AML-193 (cell line): Measurements from ENCODE around the gene RPL13.

Source experiments
- DNase-seq, 2 experiments: peaks; one replicate each; lab custom pipeline; 2025; lab: John Stamatoyannopoulos, UW

The RPL13 gene

DNA sequence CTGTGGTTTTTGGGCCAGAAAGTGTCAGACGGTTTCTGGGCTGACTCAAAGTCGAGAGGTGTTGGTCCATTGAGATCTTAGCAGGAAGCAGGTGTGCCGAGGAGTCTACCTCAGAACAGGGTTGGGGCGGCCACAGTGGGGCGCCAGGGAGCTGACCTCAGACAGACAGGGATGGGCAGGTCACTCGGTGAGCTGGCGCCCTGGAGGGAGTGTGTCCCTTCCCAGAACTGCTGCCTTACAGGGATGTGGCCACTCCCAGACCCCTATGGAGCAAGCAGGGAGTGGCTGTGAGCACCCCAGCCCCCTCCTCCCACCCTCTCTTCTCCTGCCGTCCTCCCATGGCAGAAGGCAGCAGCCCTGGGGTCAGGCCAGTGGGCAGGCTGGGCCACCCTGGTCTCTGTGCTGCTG, 39.0 kb downstream of the RPL13 start:
- DNase-seq = peak in 1 of 2 experiments; percentile 21

DNA sequence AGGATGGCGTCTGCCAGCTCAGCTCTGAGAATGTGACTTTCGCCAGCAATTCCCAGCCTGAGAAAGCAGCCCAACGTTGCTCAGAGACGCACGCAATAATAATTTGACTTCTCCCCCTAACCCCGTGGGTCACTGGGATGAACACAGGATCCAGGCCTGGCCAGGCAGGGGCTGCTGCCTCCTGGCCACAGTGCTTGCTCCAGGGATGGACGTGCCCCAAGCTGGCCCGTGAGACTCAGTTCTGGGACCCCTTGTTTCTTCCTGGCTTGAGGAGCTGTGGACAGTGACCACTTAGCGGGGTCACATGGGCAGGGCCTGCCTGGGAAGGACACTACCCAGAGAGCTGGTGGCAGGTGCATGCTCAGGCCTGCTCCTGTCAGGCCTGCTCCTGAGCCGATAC, 39.4 kb downstream of the RPL13 start:
- no peak for DNase-seq

DNA sequence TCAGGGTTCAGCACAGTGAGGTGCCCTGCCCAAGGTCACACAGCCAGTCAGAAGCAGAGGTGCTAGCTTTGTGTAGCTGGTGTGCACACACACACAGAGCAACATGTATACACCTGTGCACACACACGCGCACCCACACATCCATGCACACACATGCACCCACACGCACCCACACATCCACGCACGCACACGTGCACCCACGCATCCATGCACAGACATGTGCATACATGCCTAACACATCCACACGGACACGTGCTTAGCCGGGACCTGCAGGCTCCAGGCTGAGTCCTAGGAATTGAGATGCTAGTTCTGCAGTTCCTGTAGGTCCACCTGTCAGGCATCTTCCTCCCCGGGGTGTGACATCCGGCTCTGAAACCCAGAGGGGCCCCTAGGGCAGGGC, 39.9 kb downstream of the RPL13 start:
- DNase-seq = no peak

DNA sequence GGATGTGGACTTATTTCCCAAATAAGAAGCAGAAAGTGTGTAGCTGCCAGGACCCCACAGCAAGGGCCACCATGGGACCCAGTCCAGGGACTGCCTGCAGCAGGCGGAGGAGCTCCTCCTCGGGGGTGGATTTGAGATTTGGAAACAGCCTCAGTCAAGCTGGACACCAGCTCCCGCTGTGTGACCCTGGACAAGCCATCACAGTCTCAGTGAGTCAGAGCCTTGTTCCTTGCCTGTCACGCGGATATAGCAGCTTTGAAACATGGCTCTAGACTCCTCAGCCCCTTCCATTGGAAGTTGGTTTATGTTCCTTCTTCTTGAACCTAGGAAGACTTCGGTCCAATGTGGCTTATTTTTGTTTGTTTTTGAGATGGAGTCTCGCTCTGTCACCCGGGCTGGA, 40.5 kb downstream of the RPL13 start:
- no peak for DNase-seq

DNA sequence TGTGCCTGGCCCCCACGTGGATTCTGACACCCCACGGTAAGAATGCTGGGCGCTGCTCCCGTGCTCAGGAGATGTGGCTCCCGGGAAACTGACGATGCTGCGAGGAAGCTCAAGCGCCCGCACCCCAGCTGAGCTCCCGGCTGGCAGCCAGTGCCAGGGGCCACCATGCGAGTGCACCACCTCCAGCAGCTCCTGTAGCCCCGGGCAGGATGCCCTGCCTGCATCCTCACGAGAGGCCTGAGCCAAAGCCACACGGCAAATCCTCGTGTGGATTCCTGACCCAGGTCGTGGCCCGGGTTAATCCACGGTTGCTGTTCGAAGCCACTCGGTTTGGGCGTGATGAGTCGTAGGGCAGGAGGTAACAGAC, 41.4 kb downstream of the RPL13 start:
- no peak for DNase-seq

DNA sequence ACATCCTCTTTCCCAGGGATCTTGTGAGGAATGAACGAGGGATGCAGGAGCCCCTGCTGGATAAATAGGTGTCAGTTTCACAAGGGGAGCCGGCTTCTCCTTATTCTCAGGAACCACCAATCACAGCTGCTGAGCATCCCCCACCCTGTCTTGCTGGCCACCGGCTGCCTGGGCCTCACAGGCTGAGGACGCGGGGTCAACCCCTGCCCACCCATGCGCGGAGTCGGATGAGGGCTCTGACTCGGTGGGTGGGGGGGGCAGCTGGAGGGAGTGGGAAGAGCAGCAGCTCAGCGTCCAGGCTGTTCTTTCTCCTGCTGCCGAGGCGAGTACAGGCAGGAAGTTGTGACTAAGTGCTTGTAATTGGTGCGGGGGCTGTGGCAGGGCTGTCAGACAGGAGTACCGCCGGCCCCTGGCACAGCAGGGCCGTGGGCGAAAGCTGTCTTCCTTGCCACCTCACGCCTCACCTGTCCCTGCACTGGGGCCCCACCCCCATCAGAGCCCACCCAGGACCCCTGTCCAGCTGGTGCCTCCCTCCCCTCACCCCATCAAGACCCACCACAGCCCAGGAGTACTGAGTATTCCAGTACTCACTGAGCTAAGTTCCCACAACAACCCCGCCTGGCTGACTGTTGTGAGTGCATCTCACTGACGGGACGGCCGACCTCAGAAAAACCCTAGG, 41.9 kb downstream of the RPL13 start:
- peak; percentile 35 to 38 for DNase-seq

DNA sequence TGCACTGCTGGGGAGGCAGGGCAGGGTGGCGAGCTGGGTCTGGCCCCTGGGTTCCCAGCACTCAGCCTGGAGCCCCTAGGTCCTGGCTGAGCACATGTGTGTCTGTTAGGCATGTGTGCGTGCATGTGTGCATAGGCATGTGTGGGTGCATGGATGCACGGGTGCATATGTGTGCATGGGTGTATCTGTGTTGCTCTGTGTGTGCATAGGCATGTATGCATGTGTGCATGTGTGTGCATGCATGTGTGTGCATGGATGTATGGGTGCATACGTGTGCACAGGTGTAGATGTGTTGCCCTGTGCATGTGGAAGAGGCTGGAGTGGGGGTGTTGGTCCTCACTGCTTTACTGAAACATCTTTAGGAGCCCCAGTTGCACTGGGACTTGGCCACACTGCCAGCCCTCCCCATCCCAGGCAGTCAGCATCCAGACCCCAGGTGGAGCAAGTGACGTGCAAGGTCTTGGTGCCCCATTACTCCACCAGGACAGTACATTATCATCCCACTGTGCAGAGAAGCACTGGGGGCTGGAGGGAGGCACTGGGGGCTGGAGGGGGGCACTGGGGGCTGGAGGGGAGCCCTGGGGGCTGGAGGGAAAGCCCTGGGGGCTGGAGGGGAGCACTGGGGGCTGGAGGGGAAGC, 42.6 kb downstream of the RPL13 start:
- DNase-seq = no peak

DNA sequence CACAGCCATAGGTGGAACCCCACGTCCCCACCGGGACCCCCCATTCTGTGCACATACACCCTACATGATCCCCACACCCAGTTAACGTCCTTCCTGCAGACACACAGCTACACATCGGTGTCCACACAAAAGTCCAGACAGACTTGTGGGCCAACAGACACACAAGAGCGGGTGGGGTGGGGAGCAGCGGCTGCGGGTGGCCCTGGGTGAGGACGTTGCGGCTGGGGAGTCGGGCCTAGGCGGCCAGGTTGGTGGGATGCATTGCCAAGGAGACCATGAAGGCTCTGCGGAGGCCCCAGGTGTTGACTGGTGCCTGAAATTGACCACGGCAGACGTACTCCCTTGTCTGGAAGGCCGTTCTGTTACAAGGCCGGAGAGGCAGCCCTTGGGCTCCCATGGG, 44.3 kb downstream of the RPL13 start:
- no peak for DNase-seq

DNA sequence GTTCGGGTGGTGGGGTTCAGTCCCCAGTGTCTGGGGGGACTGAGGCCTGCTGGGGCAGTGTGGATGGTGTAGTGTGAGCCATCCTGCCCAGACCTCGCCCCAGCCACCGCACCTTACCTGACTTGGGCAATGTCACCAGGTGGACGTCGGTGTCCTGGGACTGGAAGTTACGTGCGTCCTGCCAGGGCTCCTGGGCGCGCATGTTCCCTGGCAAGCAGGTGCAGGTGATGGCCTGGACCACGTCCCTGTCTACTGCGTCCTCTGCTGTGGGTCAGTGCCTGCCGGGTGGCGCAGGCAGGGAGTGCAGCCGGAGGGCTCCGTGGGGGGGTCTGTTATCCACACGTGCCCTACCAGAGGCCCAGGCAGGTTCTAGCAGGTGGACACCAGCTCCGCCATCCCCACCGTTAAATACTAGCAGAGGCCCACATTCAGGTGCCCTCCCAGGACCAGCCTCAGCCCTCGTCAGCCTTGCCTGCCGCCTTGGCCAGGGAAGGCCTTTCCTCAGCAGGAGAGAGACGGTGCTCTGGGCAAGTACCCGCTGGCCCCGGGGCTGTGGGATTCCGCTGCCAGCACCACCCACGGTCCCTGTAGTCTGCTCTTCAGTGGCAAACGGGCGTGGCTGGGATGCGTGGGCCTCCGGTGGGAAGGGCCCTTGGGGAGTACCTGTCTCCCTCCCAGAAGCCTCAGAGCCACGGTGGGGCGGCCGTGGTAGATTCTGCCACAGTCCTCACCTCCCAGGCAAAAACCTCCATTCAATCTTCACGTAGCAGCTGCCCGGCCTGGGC, 44.9 kb downstream of the RPL13 start:
- DNase-seq = no peak

DNA sequence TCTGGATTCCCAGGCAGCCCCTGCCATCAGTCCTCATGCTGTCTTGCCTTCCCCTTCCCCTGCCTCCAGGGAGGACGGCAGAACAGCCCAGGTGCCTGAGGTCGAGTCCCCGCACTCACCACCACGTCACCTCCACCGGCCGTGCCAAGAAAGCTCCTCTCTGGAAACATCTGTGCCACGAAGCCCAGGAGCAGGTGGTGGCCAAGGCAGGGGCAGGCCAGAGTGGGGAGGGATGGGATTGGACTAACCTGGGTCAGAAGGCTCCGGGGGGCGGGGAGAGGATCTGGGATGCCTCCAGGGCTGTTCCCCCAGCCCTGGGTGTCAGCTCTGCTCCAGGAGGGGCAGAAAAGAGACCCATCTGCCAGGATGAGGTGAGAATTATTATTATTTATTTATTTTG, 45.5 kb downstream of the RPL13 start:
- DNase-seq = no peak

DNA sequence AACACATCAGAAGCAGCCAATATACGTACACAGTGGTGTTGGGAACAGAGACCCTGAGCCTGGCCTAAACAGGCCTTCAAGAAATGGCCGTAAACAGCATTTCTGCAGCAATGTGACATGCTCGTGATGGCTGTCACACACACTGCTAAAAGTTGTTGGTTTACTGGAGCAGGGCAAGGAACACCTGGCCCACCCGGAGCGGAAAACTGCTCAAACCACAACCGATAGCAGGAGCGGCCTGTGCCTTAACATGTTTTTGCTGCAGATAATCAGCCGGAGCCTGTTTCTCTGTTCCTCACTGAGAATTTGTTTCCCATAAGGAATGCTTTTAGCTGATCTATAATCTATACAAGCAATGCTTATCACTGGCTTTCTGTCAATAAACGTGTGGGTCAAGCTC, 47.0 kb downstream of the RPL13 start:
- no peak for DNase-seq

DNA sequence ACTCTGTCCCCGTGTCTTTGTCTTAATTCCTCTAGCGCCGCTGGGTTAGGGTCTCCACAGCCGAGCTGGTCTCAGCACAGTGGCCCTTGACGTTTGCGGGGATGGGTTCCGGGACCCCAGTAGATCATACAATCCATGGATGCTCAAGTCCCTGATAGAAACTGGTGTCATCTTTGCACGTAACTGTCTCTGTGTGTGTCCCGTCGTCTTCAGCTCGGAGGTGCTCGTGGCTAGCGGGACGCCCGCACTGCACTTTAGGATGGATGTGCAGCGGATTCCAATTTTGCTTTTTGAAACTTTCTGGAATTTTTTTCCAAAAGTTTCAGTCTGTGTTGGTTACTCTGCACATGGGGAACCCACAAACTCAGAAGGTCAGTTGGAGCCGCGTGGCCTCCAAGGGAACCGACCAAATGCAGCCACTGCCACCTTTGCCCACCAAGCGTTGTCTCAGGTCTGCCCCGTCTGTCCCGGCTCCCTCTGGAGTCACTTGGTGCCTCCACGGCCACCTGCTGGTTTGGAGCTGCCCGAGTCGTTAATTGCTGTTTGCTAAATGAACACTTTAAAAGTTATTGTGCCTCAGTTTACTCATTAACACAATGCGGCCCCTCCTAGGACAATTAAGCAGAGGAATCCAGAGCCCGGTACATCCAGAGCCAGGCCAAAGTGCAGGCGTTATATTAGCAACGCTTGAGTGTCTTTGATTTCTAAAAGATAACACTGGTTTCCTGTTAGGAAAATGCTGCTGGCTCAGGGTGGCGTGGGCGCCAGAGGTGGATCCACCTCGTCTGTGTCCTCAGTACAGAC, 47.7 kb downstream of the RPL13 start:
- no peak for DNase-seq

DNA sequence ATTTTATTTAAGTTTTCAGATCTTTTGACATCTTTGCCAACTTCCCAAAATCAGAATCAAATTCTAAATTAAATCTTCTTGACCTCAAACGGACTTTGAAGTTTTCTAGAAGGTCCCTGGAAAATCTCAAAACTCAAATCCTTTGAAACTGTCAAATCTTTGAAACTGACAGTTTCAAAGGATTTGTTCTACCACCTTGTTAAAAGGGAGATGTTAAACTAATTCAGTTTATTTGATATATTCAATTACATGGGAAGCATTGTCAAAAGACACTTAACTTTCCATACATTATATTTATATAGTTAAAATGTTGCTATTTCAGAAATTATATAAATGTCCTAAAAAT, 49.6 kb downstream of the RPL13 start:
- DNase-seq = no peak

DNA sequence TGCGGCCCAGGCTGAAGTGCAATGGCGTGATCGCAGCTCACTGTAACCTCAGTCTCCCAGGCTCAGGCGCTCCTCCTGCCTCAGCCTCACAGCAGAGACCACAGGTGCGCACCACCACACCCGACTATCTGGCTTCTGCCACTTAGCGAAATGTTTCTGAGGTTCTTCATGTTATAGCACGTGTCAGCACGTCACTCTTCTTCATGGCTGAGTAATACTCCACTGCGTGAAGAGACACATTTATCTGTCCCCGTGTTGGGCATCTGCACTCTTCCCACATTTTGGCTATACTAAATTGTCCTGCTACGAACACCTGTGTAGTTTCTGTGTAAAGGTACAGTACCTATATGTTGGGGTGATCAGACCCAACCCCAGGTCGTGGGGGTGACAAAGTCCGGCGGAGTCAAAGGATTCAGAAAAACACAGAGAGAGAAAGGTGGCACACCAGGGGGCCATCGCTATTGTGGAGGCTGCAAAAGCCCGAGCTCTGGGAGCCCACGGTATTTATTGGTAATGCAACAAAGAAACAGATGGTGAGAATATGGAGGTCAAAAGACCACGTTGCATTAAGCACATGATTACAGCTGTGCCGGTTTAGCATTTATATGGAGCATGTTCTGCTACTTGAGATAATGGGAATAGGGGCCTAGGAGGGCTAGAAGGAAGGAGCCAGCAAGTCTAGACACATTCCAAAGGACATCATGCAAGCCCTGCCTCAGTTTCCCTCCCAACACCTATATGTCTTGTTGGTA, 52.1 kb downstream of the RPL13 start:
- DNase-seq = no peak

DNA sequence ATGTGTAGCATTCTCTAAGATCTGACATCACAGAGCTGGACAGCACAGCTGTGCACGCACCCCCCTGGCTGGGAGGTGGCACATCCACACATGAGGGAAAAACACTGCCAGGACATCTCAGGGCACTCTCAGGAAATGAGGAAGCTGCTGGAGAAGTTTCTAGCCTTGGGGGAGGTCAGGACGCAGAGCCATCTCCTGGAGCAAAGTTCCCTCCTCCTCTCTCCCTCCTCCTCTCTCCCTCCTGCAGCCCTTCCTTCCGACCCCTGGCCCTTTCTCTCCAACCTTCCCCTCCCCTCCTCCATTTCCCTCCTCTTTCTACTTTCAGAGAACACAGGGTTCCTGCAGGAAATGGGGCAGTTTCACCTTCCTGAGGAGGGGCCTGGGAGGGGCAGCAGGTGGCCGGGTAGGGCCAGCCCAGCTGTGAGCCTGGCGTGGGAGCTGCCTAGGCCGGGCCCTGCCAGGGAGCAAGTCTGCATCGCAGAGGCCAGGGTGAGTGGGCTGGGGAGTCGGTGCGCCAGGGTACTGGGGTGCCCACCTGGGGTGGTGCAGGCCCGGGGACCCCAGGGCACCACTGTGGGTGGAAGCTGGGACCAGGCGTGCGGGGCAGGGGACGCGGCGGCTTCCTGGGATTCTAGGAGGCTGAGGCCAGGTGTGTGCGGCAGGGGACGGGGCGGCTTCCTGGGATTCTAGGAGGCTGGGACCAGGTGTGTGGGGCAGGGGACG, 52.9 kb downstream of the RPL13 start, which contains the start of gene DPEP1:
TSS of gene DPEP1 (plus strand) at position 412 of the 723 bp plus-strand sequence. CDS start 16,769 bp downstream, outside the sequence.
- no peak for DNase-seq

DNA sequence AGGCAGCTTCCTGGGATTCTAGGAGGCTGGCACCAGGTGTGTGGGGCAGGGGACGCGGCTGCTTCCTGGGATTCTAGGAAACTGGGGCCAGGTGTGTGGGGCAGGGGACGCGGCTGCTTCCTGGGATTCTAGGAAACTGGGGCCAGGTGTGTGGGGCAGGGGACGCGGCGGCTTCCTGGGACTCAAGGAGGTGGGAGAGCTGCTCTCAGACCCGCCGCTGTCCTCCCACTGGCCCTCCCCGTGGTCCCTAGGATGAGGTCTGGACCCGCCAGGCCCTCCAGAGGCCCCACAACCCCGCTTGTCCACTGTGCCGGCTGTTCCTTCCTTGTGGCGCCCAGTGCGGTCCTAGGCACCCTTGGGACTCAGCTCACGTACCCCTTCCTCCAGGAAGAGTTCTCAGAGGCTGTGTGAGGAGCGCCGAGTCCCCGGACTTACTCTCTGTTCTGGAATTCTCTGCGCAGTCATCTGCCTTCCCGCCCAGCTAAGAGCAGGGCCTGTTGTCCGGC, 53.5 kb downstream of the RPL13 start:
- DNase-seq = no peak
